HEK293 (cell line): Measurements from ENCODE around the gene TMEM138.

Experiments used
- CTCF ChIA-PET: fragments of 350-600 bp; formaldehyde crosslinking; extraction: SDS; loops from one replicate; lab custom pipeline; 2021; ENCODE audit warnings: antibody characterized with exemption; lab: Yijun Ruan, JAX
- POLR2A ChIA-PET: fragments of 300-600 bp; formaldehyde crosslinking; extraction: SDS; loops from one replicate; lab custom pipeline; 2020; ENCODE audit warnings: antibody characterized with exemption, inconsistent platforms; lab: Yijun Ruan, JAX
- H3K27ac ChIP-seq: fragments of 200-500 bp; sonication (Bioruptor generic); 2 replicates; pipeline ENCODE4 v1.5.1; 2014; ENCODE audit warnings: low read depth, low read length, control low read depth, inconsistent platforms; ENCODE audit errors: extremely low read depth
- H3K36me3 ChIP-seq, 2 experiments: fragments of 200-500 bp in 1 of 2; sonication (Bioruptor generic) in 1 of 2; 1 replicate in 1 of 2; 2 replicates in 1 of 2; pipeline ENCODE4 v1.5.1; 2014 to 2017; ENCODE audit warnings: inconsistent platforms in 2 of 2, low read length in 2 of 2; ENCODE audit not compliant: control insufficient read depth in 2 of 2, insufficient read depth in 1 of 2
- H3K4me1 ChIP-seq: fragments of 200-500 bp; sonication (Bioruptor generic); 2 replicates; pipeline ENCODE4 v1.5.1; 2014; ENCODE audit warnings: mild to moderate bottlenecking, low read length, inconsistent platforms; ENCODE audit not compliant: control insufficient read depth, insufficient read depth
- H3K4me3 ChIP-seq: 2 replicates; pipeline ENCODE4 v1.5.1; 2011; ENCODE audit warnings: low read depth, mild to moderate bottlenecking, control low read depth, low read length, moderate library complexity
- H3K9me3 ChIP-seq: fragments of 200-500 bp; sonication (Bioruptor generic); 2 replicates; pipeline ENCODE4 v1.5.1; 2014; ENCODE audit warnings: low read depth, low read length, inconsistent platforms; ENCODE audit not compliant: control insufficient read depth, insufficient read depth
- KLF8 ChIP-seq: fragments of 450-650 bp; formaldehyde crosslinking; IDR thresholded peaks from 2 replicates; pipeline ENCODE4 v1.5.1; 2016; ENCODE audit warnings: missing biosample characterization, missing genetic modification characterization
- YY1 ChIP-seq: fragments of 450-650 bp; formaldehyde crosslinking; IDR thresholded peaks from 2 replicates; pipeline ENCODE4 v1.5.1; 2018; ENCODE audit warnings: missing biosample characterization, missing genetic modification characterization
- ZBTB10 ChIP-seq: fragments of 450-650 bp; formaldehyde crosslinking; IDR thresholded peaks from 2 replicates; pipeline ENCODE4 v1.5.1; 2016; ENCODE audit warnings: missing biosample characterization, missing genetic modification characterization
- ZBTB11 ChIP-seq: fragments of 450-650 bp; formaldehyde crosslinking; conservative IDR thresholded peaks from 2 replicates; pipeline ENCODE4 v1.5.1; 2016; ENCODE audit warnings: low read depth, missing biosample characterization, missing genetic modification characterization
- ZEB2 ChIP-seq: fragments of 450-650 bp; formaldehyde crosslinking; IDR thresholded peaks from 2 replicates; pipeline ENCODE4 v1.5.1; 2016; ENCODE audit warnings: missing biosample characterization, missing genetic modification characterization
- ZNF114 ChIP-seq: fragments of 450-650 bp; formaldehyde crosslinking; IDR thresholded peaks from 2 replicates; pipeline ENCODE4 v1.5.0; 2017; ENCODE audit warnings: missing biosample characterization, missing genetic modification characterization
- ZNF140 ChIP-seq: fragments of 450-650 bp; formaldehyde crosslinking; IDR thresholded peaks from 2 replicates; pipeline ENCODE4 v1.5.1; 2016; ENCODE audit warnings: missing biosample characterization, missing genetic modification characterization
- ZNF146 ChIP-seq: fragments of 450-650 bp; formaldehyde crosslinking; IDR thresholded peaks from 2 replicates; pipeline ENCODE4 v1.5.1; 2016; ENCODE audit warnings: missing biosample characterization, missing genetic modification characterization
- ZNF404 ChIP-seq: fragments of 450-650 bp; formaldehyde crosslinking; IDR thresholded peaks from 2 replicates; pipeline ENCODE4 v1.5.1; 2017; ENCODE audit warnings: missing biosample characterization, missing genetic modification characterization
- ZNF600 ChIP-seq: fragments of 450-650 bp; formaldehyde crosslinking; IDR thresholded peaks from 2 replicates; pipeline ENCODE4 v1.5.1; 2016; ENCODE audit warnings: missing biosample characterization, missing genetic modification characterization
- ZXDB ChIP-seq: fragments of 450-650 bp; formaldehyde crosslinking; IDR thresholded peaks from 2 replicates; pipeline ENCODE4 v1.5.1; 2016; ENCODE audit warnings: missing biosample characterization, missing genetic modification characterization
- TF ChIP-seq, protein P1 (sequence below): sonication (generic); formaldehyde crosslinking; IDR thresholded peaks from 2 replicates; pipeline ENCODE4 v1.8.1; 2022; ENCODE audit warnings: mild to moderate bottlenecking, moderate library complexity, missing genetic modification reagents
- TF ChIP-seq, protein P2 (sequence below): fragments of 450-650 bp; formaldehyde crosslinking; IDR thresholded peaks from 2 replicates; pipeline ENCODE4 v1.5.1; 2016; ENCODE audit warnings: missing biosample characterization, missing genetic modification characterization
- TF ChIP-seq, protein P3 (sequence below): fragments of 450-650 bp; formaldehyde crosslinking; IDR thresholded peaks from 2 replicates; pipeline ENCODE4 v1.5.1; 2017; ENCODE audit warnings: missing biosample characterization, missing genetic modification characterization

The TMEM138 gene

DNA sequence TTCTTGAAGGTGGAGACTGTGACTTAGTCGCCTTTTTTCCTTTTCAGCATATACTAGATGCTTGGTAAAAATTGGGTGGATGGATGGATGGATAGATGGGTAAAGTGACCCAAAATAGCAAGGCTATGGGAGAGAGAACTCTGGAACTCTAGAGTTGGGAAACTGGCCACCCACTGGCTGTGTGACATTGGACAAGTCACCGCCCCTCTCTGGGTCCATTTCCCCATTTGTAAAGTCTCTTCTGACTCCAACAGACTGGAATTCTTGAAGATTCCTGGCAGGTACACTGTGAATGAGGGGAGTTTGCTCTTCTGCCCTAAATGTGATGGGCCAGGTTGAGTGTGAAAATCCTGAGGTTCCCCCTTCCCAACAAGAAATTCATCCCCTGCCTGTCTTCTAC lies 21.2 kb upstream of the TMEM138 start:
- Histone ChIP-seq H3K4me1 (no peaks in the 10 kb centered on the region), H3K4me3 (no peak overlapping the region), H3K9me3 (no peaks in the 10 kb centered on the region), H3K36me3 (peaks cover 0 to 68% of the 10 kb centered on the region in 2 experiments; a peak in 1 of 3 replicates), H3K27ac (no peak overlapping the region)
- no peak for TF ChIP-seq ZEB2 (tag by site-specific recombination)
- TF ChIP-seq KLF8 (tag by site-specific recombination): no peak
- TF ChIP-seq, protein P1, sequence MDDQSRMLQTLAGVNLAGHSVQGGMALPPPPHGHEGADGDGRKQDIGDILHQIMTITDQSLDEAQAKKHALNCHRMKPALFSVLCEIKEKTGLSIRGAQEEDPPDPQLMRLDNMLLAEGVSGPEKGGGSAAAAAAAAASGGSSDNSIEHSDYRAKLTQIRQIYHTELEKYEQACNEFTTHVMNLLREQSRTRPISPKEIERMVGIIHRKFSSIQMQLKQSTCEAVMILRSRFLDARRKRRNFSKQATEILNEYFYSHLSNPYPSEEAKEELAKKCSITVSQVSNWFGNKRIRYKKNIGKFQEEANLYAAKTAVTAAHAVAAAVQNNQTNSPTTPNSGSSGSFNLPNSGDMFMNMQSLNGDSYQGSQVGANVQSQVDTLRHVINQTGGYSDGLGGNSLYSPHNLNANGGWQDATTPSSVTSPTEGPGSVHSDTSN (CRISPR knock-in tag): no peak
- TF ChIP-seq ZXDB (tag by site-specific recombination): no peak
- no peak for TF ChIP-seq YY1
- ChIA-PET POLR2A (no interaction called here), CTCF (interaction anchor here (3.6 kb wide), 1 partner anchor 45 kb away, joined by 17 read pairs; no protein-coding TSS in a partner anchor)

DNA sequence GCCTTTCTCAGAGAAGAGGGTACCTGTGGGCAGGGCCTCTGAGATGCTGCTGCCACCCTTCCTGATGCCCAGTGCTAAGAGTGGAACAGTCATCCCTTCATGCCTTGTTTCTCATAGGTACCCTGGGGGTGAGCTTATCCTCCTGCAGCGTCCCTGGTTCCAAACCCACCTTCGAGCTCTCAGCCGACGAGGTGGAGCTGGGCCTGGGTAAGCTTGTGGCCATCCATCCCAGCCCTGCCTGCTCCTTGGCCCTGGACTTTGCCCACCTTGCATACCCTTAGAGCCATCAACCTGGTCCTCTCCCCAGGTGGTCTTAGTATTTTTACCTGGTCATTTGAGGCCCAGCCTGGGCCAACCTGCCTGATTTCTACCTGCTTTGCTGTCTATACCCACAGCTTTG lies 20.5 kb upstream of the TMEM138 start:
- CTCF ChIA-PET: interaction anchor here (0.7 to 3.6 kb wide), 2 partner anchors 44 to 175 kb away, joined by 3 to 17 read pairs; no protein-coding TSS in a partner anchor
- H3K9me3 ChIP-seq: no peaks in the 10 kb centered on the region
- peaks cover 0 to 75% of the 10 kb centered on the region in 2 experiments; a peak in 1 of 3 replicates for H3K36me3 ChIP-seq
- no peak overlapping the region for H3K4me3 ChIP-seq
- POLR2A ChIA-PET: interaction anchor here (0.5 to 1.6 kb wide), 2 partner anchors 20 to 48 kb away, joined by 5 read pairs; partner anchors contain the start of genes CYB561A3 and TMEM138
- TF ChIP-seq ZNF600 (no peak), ZNF114 (tag by site-specific recombination) (no peak), KLF8 (tag by site-specific recombination) (no peak), ZNF140 (tag by site-specific recombination) (no peak), ZBTB10 (tag by site-specific recombination) (no peak), ZBTB11 (tag by site-specific recombination) (no peak), ZNF146 (tag by site-specific recombination) (no peak), ZNF404 (tag by site-specific recombination) (no peak)
- TF ChIP-seq, protein P2, sequence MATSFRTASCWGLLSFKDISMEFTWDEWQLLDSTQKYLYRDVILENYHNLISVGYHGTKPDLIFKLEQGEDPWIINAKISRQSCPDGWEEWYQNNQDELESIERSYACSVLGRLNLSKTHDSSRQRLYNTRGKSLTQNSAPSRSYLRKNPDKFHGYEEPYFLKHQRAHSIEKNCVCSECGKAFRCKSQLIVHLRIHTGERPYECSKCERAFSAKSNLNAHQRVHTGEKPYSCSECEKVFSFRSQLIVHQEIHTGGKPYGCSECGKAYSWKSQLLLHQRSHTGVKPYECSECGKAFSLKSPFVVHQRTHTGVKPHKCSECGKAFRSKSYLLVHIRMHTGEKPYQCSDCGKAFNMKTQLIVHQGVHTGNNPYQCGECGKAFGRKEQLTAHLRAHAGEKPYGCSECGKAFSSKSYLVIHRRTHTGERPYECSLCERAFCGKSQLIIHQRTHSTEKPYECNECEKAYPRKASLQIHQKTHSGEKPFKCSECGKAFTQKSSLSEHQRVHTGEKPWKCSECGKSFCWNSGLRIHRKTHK: no peak
- TF ChIP-seq, protein P3, sequence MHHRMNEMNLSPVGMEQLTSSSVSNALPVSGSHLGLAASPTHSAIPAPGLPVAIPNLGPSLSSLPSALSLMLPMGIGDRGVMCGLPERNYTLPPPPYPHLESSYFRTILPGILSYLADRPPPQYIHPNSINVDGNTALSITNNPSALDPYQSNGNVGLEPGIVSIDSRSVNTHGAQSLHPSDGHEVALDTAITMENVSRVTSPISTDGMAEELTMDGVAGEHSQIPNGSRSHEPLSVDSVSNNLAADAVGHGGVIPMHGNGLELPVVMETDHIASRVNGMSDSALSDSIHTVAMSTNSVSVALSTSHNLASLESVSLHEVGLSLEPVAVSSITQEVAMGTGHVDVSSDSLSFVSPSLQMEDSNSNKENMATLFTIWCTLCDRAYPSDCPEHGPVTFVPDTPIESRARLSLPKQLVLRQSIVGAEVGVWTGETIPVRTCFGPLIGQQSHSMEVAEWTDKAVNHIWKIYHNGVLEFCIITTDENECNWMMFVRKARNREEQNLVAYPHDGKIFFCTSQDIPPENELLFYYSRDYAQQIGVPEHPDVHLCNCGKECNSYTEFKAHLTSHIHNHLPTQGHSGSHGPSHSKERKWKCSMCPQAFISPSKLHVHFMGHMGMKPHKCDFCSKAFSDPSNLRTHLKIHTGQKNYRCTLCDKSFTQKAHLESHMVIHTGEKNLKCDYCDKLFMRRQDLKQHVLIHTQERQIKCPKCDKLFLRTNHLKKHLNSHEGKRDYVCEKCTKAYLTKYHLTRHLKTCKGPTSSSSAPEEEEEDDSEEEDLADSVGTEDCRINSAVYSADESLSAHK: no peak
- TF ChIP-seq, all 188 proteins: peak for 0
- Histone ChIP-seq H3K27ac (no peak overlapping the region), H3K4me1 (no peaks in the 10 kb centered on the region)
